Choroid plexus epithelial cell (primary cell): ENCODE results near the gene DBP.
"Not testable (repeated sequence)": the region's sequence is repeated elsewhere in the genome, so short reads cannot be mapped to it uniquely, and the experiment has no call there.

Experiments
- DNase-seq: peaks from one replicate; pipeline ENCODE4 v3.0.0-alpha.2; 2010; ENCODE audit warnings: low read depth
- H3K4me3 ChIP-seq: 2 replicates; pipeline ENCODE4 v1.5.1; 2011; ENCODE audit warnings: low read depth, mild to moderate bottlenecking, control low read depth, low read length, moderate library complexity
- TF ChIP-seq, protein P1 (sequence below): conservative IDR thresholded peaks from 2 replicates; pipeline ENCODE4 v1.5.1; 2011; ENCODE audit warnings: low read depth, mild to moderate bottlenecking, control low read depth, inconsistent platforms, low read length, moderate library complexity

The DBP gene

DNA sequence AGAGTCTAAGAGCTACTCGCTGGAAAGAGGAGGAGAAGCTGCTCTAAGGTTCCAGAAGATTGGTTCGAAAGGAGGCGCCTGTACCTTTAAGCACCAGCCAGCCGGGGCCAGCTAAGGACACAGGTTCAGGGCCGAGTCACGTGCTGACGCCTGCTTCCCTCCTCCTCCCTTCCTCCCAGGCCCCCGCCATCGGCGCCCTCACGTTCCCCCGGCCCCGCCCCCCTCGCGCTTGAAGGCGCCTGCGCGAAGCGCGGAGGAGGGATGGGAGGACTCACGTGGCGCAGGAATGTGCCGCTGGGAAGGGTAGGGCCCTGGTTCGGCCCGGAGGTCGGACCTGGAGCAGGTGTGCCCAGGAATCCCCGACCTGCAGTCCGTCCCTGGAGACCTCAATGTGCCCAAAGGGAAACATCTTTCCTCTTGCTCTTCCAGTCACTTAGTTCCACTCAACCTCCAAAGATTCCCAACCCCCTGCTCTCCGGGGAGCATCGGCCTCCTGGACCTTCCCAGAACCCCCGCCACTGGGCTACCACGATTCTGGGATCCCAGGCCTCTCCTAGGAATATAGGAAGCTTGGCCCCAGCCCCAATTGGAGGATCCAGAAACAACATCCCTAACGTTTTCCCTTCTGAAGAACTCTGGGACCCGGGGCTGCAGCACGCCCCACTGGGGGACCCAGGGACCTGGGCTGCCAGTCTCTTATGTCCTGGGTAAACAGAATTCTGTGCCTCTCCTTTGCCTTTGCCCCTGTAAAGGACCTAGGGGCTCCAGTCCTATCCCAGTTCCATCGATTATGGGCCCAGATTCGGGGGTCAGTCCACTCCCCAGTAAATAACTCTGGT, 2.5 kb downstream of the DBP start:
- TF ChIP-seq, protein P1, sequence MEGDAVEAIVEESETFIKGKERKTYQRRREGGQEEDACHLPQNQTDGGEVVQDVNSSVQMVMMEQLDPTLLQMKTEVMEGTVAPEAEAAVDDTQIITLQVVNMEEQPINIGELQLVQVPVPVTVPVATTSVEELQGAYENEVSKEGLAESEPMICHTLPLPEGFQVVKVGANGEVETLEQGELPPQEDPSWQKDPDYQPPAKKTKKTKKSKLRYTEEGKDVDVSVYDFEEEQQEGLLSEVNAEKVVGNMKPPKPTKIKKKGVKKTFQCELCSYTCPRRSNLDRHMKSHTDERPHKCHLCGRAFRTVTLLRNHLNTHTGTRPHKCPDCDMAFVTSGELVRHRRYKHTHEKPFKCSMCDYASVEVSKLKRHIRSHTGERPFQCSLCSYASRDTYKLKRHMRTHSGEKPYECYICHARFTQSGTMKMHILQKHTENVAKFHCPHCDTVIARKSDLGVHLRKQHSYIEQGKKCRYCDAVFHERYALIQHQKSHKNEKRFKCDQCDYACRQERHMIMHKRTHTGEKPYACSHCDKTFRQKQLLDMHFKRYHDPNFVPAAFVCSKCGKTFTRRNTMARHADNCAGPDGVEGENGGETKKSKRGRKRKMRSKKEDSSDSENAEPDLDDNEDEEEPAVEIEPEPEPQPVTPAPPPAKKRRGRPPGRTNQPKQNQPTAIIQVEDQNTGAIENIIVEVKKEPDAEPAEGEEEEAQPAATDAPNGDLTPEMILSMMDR: no peak
- H3K4me3 ChIP-seq: peak overlapping the region; percentile 30
- peak; percentile 98 for DNase-seq

DNA sequence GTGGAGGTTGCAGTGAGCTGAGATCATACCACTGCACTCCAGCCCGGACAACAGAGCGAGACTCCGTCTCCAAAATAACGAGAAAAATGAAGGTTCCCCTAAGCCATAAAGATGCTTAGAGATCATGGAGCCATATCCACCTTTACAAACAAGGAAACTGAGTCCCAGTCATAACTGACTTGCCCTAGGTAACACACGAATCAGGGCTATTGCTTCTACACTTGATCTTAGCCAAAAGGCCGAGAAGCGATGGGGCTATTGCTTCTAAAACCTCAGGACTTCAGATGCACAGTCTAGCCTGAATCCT, 3.2 kb downstream of the DBP start:
- DNase-seq: no peak
- peak overlapping the region; percentile 30 for H3K4me3 ChIP-seq
- TF ChIP-seq, protein P1: no peak

DNA sequence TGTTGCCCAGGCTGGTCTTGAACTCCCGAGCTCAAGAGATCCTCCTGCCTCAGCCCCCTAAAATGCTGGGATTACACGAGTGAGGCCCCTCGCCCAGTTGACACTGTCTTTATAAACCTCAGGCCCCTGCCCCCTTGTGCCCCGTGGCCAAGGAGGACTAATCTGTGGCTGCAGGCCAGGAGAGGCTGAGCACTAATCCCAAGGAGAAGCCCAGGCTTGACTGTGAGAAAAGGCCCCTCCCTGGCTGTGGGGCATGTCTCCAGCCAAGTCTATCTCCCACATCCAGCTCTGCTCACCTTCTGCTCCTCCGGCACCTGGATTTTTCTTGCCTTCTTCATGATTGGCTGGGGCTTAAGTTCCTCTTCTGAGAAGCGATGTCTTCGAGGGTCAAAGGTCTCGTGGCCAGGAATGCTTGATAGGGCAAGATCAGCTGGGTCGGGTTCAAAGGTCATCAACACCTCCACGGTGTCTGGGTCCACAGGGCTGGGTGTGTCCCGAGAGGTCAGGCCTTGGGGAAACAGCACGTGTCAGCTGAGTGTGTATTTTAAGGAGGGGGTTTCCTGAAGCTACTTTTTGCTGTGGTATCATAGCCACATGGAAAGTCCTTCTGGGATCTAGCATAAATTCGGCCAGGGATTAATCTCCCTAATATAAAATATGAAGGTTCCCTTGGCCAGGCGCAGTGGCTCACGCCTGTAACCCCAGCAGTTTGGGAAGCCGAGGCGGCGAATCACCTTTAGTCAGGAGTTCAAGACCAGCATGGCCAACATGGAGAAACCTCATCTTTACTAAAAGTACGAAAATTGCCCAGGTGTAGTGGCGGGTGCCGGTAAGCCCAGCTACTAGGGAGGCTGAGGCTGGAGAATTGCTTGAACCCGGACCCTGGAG, 3.8 kb downstream of the DBP start:
- H3K4me3 ChIP-seq: no peak overlapping the region
- no peak for DNase-seq

DNA sequence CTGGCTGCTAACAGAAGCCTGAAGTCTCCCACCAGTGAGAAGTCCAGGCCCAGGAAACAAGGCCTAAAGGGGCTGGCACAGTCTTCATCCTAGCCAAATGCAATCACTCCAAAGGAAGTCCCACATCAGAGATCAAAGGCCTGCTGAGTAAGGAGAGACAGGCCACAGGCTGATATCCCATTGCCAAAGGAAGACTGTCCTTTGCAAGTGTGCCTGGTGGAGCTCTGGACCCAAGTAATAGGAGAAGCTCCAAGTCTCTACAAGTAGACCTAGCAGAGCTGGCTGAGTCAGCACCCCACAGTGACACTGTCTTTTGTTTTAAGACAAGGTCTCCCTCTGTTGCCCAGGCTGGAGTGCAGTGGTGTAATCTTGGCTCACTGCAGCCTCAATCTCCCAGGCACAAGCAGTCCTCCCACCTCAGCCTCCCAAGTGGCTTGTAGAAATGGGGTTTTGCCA, 4.5 kb downstream of the DBP start:
- H3K4me3 ChIP-seq: no peak overlapping the region
- DNase-seq: no peak
- TF ChIP-seq, protein P1: no peak

More for the DNA sequence above, 3.8 kb downstream of the DBP start:
- TF ChIP-seq, protein P1: no peak

DNA sequence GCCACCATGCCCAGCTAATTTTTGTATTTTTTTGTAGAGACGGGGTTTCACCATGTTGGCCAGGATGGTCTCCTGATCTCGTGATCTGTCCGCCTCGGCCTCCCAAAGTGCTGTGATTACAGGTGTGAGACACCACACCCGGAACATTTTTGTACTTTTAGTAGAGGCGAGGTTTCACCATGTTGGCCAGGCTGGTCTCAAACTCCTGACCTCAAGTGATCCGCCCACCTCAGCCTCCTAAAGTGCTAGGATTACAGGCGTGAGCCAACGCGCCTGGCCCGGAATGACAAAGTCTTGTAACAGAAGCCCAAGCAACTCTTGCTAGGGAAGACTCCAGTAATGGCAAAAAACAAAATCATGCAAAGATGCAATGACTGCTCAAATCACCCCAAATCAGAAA, 4.9 kb downstream of the DBP start:
- not testable (repeated sequence) for H3K4me3 ChIP-seq

DNA sequence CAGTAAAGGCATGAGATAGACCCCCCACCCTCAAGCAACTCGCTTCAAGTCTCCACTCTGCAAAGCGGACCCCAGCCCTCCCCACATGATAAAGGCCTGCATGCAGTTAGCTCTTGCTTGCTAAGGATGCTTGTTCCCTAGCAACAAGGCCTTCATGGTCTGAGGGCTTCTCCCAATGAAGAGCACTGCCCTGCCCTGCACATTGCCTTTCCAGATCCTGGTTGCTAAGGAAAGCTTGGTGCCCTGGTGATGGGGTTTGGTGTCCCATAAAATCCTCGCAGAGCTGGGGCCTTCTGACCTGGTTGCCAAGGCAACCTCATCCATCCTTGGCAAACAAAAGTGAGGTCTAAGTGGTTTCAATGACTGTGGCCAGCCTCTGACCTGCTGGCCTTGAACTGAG, 6.0 kb downstream of the DBP start:
- DNase-seq: no peak
- TF ChIP-seq, protein P1: no peak
- H3K4me3 ChIP-seq: no peak overlapping the region

More for the DNA sequence above, 4.9 kb downstream of the DBP start:
- not testable (repeated sequence) for DNase-seq

DNA sequence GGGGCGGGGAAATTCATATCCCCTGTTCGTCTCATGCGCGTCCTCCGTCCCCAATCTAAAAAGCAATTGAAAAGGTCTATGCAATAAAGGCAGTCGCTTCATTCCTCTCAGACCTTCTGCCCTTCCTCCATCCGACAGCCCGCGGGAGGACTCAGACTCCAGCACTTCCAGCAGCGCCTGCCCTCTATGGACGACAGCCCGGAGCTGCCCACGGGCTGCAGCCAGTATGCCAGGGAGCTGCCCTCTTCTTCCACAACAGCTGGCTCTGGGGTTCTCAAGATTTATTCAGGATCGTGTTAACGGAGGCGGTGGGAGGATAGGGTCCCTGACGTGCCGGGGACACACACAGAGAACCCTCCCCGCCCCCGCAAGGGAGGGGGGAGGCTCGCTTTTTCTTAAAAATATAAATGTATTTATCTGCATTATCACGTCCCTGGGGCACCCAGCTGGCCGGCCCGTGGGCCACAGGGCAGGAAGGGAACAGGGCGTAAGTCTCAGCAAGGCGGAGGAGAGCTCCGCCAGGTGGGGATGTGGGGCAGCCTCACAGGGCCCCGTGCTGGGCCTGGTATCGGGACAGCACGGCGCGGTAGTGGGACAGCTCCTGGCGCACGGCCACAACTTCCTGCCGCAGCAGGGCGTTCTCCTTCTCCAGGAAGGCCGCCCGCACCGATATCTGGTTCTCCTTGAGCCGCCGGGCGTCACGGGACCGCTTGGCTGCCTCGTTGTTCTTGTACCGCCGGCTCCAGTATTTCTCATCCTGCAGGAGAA, 6.7 kb downstream of the DBP start:
- H3K4me3 ChIP-seq: peak overlapping the region; percentile 26

More for the DNA sequence above, 6.7 kb downstream of the DBP start:
- TF ChIP-seq, protein P1: peak; percentile 44
- DNase-seq: peak; percentile 74
